Left hindlimb (tissue), 1 donor: ENCODE results near the gene FAM171A2.
"Not testable (repeated sequence)": the region's sequence is repeated elsewhere in the genome, so short reads cannot be mapped to it uniquely, and the experiment has no call there.

ENCODE experiments used
- DNase-seq: peaks from one replicate; pipeline ENCODE4 v3.0.0-alpha.2; 2018

Gene FAM171A2

GRCh38 chr17:44360144-44360533 is 3.5 kb downstream of the FAM171A2 start:
- no peak for DNase-seq

DNA sequence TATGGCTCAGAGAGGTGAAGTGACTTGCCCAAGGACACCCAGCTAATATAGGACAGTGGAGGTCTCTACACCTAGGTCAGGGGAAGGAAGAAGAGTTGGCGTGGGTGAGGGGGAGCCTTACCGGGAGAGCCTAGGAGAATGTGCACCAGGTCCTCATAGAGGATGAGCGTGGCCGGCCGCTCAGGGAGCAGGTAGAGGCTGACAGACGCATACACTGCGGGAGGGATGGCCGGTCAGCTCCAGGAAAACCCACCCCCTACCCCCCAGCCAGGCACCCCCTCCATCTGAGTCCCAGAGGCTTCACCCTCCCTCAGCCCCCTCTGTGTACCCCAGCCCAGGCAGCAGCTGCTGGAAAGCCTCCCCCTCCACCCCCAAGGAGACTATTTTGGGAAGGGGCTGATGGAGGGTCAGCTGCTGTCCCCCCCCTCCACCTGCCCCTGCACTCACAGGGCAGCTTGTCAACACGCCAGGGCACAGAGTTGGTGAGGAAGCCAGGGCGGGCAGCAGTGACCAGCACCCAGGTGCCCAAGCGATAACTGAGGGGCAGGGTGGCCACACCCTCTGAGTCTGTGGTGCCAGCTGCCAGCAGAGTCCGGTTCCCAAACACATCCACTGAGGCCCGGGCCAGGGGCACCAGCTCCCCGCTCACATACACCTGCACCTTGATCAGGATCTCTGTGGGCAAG is 4.1 kb downstream of the FAM171A2 start:
- DNase-seq = no peak

DNA sequence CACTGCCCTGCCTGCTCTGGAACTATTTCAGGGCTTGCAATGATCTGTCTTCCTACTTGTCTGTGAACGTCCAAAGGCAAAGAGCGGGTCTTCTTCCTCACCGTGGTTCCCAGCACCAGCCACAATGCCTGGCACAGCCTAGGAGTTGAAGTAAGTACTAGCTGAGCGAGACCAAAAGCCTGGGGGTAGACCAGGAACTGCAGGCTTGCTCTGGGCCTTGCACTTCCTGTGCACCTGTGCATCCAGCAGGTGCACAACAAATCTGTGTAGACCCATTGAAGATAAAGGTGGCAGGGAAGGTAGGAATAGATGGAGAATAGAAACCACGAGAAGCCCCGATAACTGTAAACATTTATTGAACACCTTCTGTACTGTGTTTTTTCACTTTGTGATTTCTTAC is 4.6 kb downstream of the FAM171A2 start:
- DNase-seq = no peak

- no peak for DNase-seq
Measured at GRCh38 chr17:44358066-44358465, 5.6 kb downstream of the FAM171A2 start.

- no peak for DNase-seq
Measured at GRCh38 chr17:44356241-44356640, 7.4 kb downstream of the FAM171A2 start.

DNA sequence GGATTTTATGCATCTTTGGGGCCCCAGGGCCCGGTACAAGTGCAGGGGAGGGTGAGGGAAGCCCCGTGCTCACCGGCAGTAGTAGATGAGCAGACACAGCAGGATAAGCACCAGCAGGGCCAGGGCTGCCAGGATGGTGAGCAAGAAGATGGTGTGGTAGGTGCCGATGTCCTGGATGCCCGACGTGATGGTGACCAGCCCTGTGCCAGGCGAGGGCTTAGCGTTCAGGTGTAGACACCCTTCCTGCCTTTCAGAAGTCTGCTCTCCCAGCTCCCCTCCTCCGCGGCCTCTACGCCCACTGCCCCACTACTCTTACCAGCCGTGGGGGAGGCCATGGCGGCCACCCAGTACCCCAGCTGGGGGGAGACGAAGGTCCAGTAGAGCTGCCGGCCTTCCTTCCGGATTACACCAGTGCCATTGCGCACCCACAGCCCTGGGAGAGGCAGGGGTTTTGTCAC is 8.0 kb downstream of the FAM171A2 start:
- DNase-seq = no peak

DNA sequence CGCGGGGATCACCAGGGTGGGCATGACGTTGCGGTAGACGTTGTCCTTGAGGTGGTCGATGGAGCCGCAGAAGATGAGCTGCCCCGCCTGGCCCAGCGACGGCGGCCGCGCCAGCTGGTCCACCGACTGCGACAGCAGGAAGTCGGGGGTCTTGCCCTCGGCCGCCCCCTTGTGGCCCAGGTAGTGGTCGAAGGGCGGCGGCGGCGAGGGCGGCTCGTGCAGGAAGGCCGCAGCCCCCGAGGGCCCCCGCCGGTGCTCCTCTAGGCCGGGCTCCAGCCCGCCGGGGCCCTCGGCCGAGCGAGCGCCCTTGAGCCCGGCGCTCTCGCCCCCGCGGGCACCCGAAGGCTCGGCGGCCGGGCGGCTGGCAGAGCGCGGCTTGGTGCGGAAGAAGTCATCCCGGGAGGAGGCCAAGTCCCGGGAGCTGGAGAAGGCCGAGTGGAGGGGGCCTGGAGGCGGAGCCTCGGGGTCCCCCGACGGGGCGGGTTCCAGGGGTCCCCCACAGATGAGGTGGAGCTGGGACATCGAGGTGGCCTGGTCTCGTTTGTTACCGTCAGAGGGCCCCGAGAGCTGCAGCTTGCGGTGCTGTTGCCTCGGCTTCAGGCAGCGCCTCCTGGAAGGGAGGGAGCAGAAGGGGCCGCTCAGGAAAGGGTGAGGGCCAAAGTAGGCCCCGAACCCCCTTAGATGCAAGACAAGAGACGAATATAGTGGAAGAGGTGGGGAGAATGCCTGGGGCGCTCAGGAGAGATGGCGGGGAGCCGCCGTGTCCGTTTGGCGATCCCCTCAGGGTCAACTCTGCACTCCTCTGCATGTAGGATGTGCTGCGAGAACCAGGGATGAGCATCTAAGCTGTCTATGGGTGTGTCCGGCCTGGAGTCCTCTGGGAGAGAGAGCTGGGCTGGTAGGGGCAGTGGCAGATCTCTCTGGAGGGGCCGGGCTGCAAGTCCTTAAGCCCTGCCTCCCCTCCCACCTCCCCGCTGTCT is 8.8 kb downstream of the FAM171A2 start:
- no peak for DNase-seq

GRCh38 chr17:44353672-44354331 is 9.9 kb downstream of the FAM171A2 start:
- DNase-seq = no peak

DNA sequence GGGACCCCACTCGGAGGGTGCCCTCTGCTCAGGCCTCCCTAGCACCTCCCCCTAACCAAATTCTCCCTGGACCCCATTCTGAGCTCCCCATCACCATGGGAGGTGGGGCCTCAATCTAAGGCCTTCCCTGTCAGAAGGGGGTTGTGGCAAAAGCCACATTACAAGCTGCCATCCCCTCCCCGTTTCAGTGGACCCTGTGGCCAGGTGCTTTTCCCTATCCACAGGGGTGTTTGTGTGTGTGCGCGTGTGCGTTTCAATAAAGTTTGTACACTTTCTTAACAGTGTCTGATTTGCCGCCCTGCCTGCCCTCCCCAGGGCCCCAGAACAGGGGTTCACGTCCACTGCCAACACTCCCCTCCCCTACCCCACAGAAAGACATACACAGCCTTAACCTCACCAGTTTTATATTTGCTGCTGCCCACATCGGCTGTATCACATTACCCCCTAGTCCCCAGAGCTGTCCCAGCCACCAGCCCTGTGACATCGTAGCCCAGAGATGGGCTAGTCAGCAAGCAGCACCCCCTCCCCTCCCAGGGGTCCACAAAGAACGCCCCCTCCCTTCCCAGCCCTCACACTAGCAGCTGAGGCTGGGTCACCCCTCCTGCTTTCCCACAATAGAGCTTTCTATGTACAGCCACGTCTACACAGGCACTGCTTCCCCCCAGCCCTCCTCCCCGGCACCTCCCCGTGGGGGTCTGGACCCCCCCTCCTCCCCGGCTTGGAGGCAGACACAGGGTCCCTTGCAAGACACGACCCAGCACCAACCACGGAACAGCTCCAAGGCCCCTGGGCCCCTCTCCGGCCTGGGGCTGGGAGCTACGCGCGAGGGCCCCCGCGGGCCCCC is 10.6 kb downstream of the FAM171A2 start:
- DNase-seq = no peak

DNA sequence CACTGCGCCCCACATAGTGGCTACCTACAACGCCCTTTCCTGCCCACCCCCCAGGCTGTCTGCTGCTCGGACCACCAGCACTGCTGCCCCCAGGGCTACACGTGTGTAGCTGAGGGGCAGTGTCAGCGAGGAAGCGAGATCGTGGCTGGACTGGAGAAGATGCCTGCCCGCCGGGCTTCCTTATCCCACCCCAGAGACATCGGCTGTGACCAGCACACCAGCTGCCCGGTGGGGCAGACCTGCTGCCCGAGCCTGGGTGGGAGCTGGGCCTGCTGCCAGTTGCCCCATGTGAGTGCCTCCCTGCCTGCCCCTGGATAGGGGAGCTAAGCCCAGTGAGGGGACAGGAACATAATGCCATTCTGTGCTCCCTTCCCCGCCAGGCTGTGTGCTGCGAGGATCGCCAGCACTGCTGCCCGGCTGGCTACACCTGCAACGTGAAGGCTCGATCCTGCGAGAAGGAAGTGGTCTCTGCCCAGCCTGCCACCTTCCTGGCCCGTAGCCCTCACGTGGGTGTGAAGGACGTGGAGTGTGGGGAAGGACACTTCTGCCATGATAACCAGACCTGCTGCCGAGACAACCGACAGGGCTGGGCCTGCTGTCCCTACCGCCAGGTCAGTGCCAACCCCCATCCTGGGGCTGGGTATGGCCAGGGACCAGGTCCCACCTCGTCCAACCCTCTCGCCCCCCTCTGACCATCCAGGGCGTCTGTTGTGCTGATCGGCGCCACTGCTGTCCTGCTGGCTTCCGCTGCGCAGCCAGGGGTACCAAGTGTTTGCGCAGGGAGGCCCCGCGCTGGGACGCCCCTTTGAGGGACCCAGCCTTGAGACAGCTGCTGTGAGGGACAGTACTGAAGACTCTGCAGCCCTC is 11.5 kb downstream of the FAM171A2 start:
- no peak for DNase-seq

- DNase-seq = no peak
Measured at GRCh38 chr17:44351464-44351863, 12.2 kb downstream of the FAM171A2 start.

- DNase-seq = no peak
Measured at GRCh38 chr17:44350733-44351226, 12.9 kb downstream of the FAM171A2 start.

GRCh38 chr17:44349553-44350070 is 14.0 kb downstream of the FAM171A2 start:
- no peak for DNase-seq

- DNase-seq = no peak
Measured at GRCh38 chr17:44348988-44349364, 14.7 kb downstream of the FAM171A2 start.

GRCh38 chr17:44348234-44348987 is 15.2 kb downstream of the FAM171A2 start:
- DNase-seq = no peak

- DNase-seq = not testable (repeated sequence)
Measured at GRCh38 chr17:44347206-44348055, 16.2 kb downstream of the FAM171A2 start.

GRCh38 chr17:44346064-44346844 is 17.4 kb downstream of the FAM171A2 start:
- DNase-seq = no peak

GRCh38 chr17:44345454-44346026 is 18.1 kb downstream of the FAM171A2 start:
- DNase-seq = no peak
